Measurements from ENCODE around the gene MTERF2. TPM values are rescaled to one million over a fixed set of nuclear protein-coding genes. Genes with fewer than 3 reads are reported as not detected.

Gene MTERF2, protein sequence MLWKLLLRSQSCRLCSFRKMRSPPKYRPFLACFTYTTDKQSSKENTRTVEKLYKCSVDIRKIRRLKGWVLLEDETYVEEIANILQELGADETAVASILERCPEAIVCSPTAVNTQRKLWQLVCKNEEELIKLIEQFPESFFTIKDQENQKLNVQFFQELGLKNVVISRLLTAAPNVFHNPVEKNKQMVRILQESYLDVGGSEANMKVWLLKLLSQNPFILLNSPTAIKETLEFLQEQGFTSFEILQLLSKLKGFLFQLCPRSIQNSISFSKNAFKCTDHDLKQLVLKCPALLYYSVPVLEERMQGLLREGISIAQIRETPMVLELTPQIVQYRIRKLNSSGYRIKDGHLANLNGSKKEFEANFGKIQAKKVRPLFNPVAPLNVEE
- total RNA-seq (10 to 100 TPM in 1 of 2 donors, 1 to 10 TPM in 1; 9.1 to 41.4 TPM), polyA plus RNA-seq (10 to 100 TPM in 1 of 2 donors, 1 to 10 TPM in 1; 4.8 to 19.1 TPM)
- long read RNA-seq, donor 1, transcript MTERF2-207 (2 exons, 3,235 nt), result major isoform, 12 of 23 reads
- long read RNA-seq, donor 1, transcript MTERF2-201 (3 exons, 1,790 nt), result minor isoform, 5 of 23 reads
- long read RNA-seq, donor 1, partial matches to known transcripts, result 0 of 23 reads
- long read RNA-seq, donor 1, other reads (novel, unspliced or antisense), result 0 of 23 reads
- long read RNA-seq, donor 2, partial matches to known transcripts, result 0 of 5 reads
- long read RNA-seq, donor 2, other reads (novel, unspliced or antisense), result 0 of 5 reads
- long read RNA-seq, donor 3, transcript MTERF2-201 (3 exons, 1,790 nt), result major isoform, 7 of 11 reads
- long read RNA-seq, donor 3, partial matches to known transcripts, result 0 of 11 reads
- long read RNA-seq, donor 3, other reads (novel, unspliced or antisense), result 0 of 11 reads
- long read RNA-seq, donor 4, partial matches to known transcripts, result 0 of 6 reads
- long read RNA-seq, donor 4, other reads (novel, unspliced or antisense), result 0 of 6 reads
- long read RNA-seq, donor 5, partial matches to known transcripts, result 0 of 9 reads
- long read RNA-seq, donor 5, other reads (novel, unspliced or antisense), result 0 of 9 reads

DNA sequence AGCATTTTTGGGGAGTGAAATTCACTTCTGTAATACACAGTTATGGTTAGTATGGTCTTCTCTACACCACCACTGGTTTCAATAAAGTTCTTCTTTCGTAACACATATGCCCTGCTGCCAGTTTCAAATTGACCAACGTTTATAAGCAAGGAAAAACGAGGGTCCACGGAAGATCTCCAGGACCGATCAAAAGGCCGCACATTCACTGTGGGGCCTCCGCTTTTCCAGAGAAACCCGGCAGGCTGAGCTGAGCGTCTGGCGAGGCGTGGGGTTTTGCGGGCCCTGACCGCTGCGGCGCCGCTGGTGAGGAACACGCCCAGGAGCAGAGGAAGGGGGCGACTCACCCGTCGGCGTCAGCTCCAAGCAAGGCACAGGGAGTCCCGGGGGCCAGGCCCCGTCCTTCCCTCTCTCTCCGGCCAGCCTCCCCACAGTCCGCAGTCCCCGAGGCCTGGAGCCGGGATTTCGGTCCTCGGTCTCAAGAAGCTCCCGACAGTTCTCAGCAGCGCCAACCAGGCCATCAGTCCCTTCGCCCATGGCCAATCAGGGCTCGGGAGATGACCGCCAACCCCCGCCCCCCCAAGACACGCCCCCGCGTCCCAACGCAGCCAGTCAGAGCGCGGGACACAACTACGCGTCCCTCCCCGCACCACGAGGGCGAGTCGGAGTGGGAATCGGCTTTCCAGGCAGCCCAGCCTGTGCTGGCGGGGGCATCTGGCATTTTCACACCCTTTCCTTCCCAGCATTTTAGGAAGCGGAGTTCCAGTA lies at the start of gene MTERF2:
TSS of gene MTERF2 (minus strand) at position 522 of the 765 bp plus-strand sequence. CDS start 8,432 bp downstream, outside the sequence.
- Histone ChIP-seq H3K36me3 (ENCODE audit: control insufficient read depth in 4 of 4, insufficient read depth in 4 of 4, low read length in 4 of 4) (peaks cover 0 to 24% (median 3%) of the 10 kb centered on the region in 4 donors), H3K9ac (ENCODE audit: insufficient read depth in 1 of 2, low read length in 2 of 2) (peak within 1 kb of the TSS; percentile 58 to 85), H3K27me3 (ENCODE audit: control insufficient read depth in 3 of 3, insufficient read depth in 3 of 3, low read length in 2 of 3) (no peaks in the 10 kb centered on the region), H3K4me3 (peak within 1 kb of the TSS; percentile 74), H3K9me3 (ENCODE audit: control insufficient read depth in 4 of 4, insufficient read depth in 3 of 4, low read length in 3 of 4) (no peaks in the 10 kb centered on the region), H3K27ac (ENCODE audit: low read depth in 1 of 2, low read length in 1 of 2) (peak within 1 kb of the TSS; percentile 85 to 94), H3K4me1 (ENCODE audit: control insufficient read depth in 5 of 5, insufficient read depth in 5 of 5, low read length in 5 of 5) (peaks cover 0 to 35% (median 12%) of the 10 kb centered on the region in 5 donors)
- 1% methylated on average over 47 to 50 of the region's 50 CpGs for WGBS, 2 donors
- TF ChIP-seq, protein P1, sequence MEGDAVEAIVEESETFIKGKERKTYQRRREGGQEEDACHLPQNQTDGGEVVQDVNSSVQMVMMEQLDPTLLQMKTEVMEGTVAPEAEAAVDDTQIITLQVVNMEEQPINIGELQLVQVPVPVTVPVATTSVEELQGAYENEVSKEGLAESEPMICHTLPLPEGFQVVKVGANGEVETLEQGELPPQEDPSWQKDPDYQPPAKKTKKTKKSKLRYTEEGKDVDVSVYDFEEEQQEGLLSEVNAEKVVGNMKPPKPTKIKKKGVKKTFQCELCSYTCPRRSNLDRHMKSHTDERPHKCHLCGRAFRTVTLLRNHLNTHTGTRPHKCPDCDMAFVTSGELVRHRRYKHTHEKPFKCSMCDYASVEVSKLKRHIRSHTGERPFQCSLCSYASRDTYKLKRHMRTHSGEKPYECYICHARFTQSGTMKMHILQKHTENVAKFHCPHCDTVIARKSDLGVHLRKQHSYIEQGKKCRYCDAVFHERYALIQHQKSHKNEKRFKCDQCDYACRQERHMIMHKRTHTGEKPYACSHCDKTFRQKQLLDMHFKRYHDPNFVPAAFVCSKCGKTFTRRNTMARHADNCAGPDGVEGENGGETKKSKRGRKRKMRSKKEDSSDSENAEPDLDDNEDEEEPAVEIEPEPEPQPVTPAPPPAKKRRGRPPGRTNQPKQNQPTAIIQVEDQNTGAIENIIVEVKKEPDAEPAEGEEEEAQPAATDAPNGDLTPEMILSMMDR (IDR thresholded peaks at IDR 0.05; ENCODE audit: control extremely low read depth, extremely low read depth), result no peak
- peak; percentile 97 for DNase-seq
- peak; percentile 99 for ATAC-seq (ENCODE audit: insufficient read depth, low FRiP score)

DNA sequence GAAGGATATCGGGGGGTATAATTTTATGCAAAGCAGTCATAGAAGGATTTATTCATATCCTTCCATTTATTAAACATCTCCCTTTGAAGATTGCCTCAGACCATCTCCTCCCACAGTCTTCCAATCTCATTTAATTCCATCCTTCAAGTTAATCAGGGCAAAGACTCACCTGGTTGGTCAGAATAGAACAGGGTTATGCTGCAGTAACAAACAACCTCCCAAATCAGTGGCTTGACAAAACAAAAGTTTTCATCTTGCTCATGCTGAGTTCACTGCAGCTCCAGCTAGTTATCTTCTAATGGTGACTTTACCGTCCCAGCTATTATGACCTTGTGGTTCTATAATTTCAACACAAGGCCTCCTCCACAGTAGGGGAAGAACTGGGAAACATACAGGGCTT lies 48.8 kb upstream of the MTERF2 start:
- H3K9me3 ChIP-seq (ENCODE audit: control insufficient read depth in 4 of 4, insufficient read depth in 3 of 4, low read length in 3 of 4), result no peaks in the 10 kb centered on the region
- no peak overlapping the region for H3K27ac ChIP-seq (ENCODE audit: low read depth in 1 of 2, low read length in 1 of 2)
- peaks cover 0 to 14% (median 0%) of the 10 kb centered on the region in 5 donors for H3K4me1 ChIP-seq (ENCODE audit: control insufficient read depth in 5 of 5, insufficient read depth in 5 of 5, low read length in 5 of 5)
- ATAC-seq (ENCODE audit: insufficient read depth, low FRiP score) (no peak), DNase-seq (no peak)
- peaks cover 0 to 3% (median 0%) of the 10 kb centered on the region in 4 donors for H3K36me3 ChIP-seq (ENCODE audit: control insufficient read depth in 4 of 4, insufficient read depth in 4 of 4, low read length in 4 of 4)
- no peak overlapping the region for H3K9ac ChIP-seq (ENCODE audit: insufficient read depth in 1 of 2, low read length in 2 of 2)
- TF ChIP-seq, protein P1 (IDR thresholded peaks at IDR 0.05; ENCODE audit: control extremely low read depth, extremely low read depth), result no peak
- 85 to 89% methylated on average over 2 of the region's 2 CpGs for WGBS, 2 donors
- no peak overlapping the region for H3K4me3 ChIP-seq
- H3K27me3 ChIP-seq (ENCODE audit: control insufficient read depth in 3 of 3, insufficient read depth in 3 of 3, low read length in 2 of 3), result no peaks in the 10 kb centered on the region
